Renal pelvis (tissue), 12 donors: ENCODE measurements around the gene SGK2. TPM values are rescaled to one million over a fixed set of nuclear protein-coding genes. Genes with fewer than 3 reads are reported as not detected.

ENCODE experiments used
- DNase-seq: peaks from one replicate; pipeline ENCODE4 v3.0.0-alpha.2; 2013
- long read RNA-seq, 16 experiments: transcript quantifications; one replicate each; lab custom pipeline, GENCODE V29; 2026
- polyA plus RNA-seq, 3 donors: library from polyadenylated mRNA; unstranded; fragments of 120-200 nt; gene quantifications; one replicate each; pipeline ENCODE4 v1.2.1, GENCODE V29; 2013; ENCODE audit not compliant: insufficient read length in 3 of 3

The SGK2 gene
- 10 to 100 TPM; 38.4 to 80.6 (median 66.7) TPM for polyA plus RNA-seq
- long read RNA-seq, donor 1, transcript SGK2-203 (13 exons, 1,911 nt): major isoform, 5 of 6 reads
- long read RNA-seq, donor 1, partial matches to known transcripts: 0 of 6 reads
- long read RNA-seq, donor 1, other reads (novel, unspliced or antisense): 0 of 6 reads
- long read RNA-seq, donor 2, partial matches to known transcripts: 0 of 3 reads
- long read RNA-seq, donor 2, other reads (novel, unspliced or antisense): 0 of 3 reads
- long read RNA-seq, donor 3, partial matches to known transcripts: 0 of 4 reads
- long read RNA-seq, donor 3, other reads (novel, unspliced or antisense): 0 of 4 reads
- long read RNA-seq, donor 4, partial matches to known transcripts: 0 of 7 reads
- long read RNA-seq, donor 4, other reads (novel, unspliced or antisense): 0 of 7 reads
- long read RNA-seq, donor 5, partial matches to known transcripts: 0 of 3 reads
- long read RNA-seq, donor 5, other reads (novel, unspliced or antisense): 0 of 3 reads
- long read RNA-seq, donor 6, partial matches to known transcripts: 5 of 11 reads
- long read RNA-seq, donor 6, other reads (novel, unspliced or antisense): 0 of 11 reads
- long read RNA-seq, donor 7, partial matches to known transcripts: 13 of 16 reads
- long read RNA-seq, donor 7, other reads (novel, unspliced or antisense): 0 of 16 reads
- long read RNA-seq, donor 8: 0 reads
- long read RNA-seq, donor 9, transcript SGK2-203 (13 exons, 1,911 nt): major isoform, 5 of 6 reads
- long read RNA-seq, donor 9, partial matches to known transcripts: 0 of 6 reads
- long read RNA-seq, donor 9, other reads (novel, unspliced or antisense): 0 of 6 reads
- long read RNA-seq, donor 10, partial matches to known transcripts: 18 of 20 reads
- long read RNA-seq, donor 10, other reads (novel, unspliced or antisense): 0 of 20 reads
- long read RNA-seq, donor 11, partial matches to known transcripts: 0 of 5 reads
- long read RNA-seq, donor 11, other reads (novel, unspliced or antisense): 0 of 5 reads
- long read RNA-seq, donor 12, transcript SGK2-203 (13 exons, 1,911 nt): major isoform, 12 of 14 reads
- long read RNA-seq, donor 12, partial matches to known transcripts: 0 of 14 reads
- long read RNA-seq, donor 12, other reads (novel, unspliced or antisense): 0 of 14 reads
- long read RNA-seq, donor 13, partial matches to known transcripts: 0 of 5 reads
- long read RNA-seq, donor 13, other reads (novel, unspliced or antisense): 0 of 5 reads
- long read RNA-seq, donor 14, transcript SGK2-203 (13 exons, 1,911 nt): major isoform, 10 of 13 reads
- long read RNA-seq, donor 14, partial matches to known transcripts: 0 of 13 reads
- long read RNA-seq, donor 14, other reads (novel, unspliced or antisense): 0 of 13 reads
- long read RNA-seq, donor 15, transcript SGK2-203 (13 exons, 1,911 nt): major isoform, 5 of 23 reads
- long read RNA-seq, donor 15, partial matches to known transcripts: 16 of 23 reads
- long read RNA-seq, donor 15, other reads (novel, unspliced or antisense): 0 of 23 reads
- long read RNA-seq, donor 16, partial matches to known transcripts: 0 of 4 reads
- long read RNA-seq, donor 16, other reads (novel, unspliced or antisense): 0 of 4 reads

DNA sequence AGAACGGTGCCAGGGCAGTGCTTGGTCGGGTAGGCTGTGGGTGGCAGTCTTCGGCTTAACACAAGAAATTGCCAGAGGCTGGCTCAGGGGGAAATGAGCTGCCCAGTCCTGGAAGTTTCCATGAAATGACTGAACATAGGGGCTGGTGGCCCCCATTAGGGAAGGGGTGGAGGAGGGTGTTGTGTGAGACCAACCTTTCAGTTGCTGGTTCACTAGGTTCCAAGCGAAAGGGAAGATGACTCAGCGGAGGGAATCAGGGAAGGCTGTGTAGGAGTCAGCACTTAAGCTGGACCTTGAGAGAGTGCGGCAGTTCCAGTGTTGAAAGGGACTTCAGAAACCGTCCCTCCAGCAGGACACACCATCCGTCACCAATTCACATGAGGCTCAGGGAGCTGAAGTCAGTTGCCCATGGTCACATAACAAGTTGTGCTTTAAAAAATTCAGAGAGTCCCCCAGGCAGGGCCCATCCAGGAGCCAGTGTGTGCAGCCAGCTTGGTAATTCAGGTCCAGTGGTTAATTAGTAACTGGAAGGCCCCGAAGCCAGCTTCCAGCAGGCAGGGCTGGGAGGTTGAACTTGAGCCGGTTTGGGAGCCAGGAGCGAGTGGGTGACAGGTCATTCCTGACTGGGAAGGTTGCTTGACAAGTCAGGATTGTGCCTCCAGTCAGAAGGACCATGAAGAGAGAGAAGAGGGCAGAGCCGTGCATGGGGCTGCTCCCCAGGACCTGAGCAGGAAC lies at the start of gene SGK2:
Gene SGK2, plus strand, starts transcription at position 616 of the 735 bp plus-strand sequence. CDS start 7,469 bp downstream, outside the sequence.
- DNase-seq: peak; percentile 83

DNA sequence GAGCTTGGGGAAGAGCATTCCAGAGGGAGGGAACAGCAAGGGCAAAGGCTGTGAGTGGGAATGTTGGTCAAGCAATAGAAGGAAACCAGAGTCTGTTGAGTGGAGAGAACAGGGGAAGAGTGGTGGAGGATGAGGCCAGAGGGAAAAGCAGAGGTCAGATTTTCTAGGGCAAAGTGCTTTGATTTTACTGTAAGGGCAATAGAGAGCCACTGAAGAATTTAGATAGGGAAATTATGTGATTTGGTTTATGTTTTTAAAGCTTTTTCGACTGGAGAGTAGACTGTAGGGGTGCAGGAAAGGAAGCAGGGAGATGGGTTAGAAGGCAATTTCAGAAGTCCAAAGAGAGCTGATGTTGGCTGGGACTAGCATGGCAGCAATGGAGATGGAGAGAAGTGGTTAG lies 46.9 kb upstream of the SGK2 start:
- no peak for DNase-seq

DNA sequence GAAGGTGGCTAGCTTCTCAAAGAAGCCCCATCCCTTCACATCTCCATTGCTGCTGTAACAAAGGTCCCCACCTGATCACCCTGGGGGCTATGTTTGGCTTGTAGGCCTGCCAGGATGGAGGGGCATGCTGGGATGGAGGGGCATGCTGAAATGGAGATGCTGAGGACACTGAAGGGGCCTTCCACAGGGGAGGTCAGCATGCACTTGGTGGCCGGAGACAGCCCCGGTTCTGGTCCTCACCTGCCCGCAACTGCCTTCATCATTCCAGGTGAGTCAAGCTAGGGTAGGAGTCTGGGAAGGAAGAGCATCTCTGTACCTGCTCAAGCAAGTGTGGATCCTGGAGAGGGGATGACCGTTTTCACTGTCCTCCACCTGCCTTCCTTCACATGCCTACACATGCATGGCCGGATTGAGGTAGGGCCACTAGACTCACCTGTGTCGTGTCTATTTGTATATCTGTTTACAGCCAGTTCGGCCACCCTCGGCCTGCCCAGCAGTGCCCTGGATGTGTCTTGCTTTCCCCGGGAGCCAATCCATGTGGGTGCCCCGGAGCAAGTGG lies 45.4 kb upstream of the SGK2 start:
- no peak for DNase-seq

DNA sequence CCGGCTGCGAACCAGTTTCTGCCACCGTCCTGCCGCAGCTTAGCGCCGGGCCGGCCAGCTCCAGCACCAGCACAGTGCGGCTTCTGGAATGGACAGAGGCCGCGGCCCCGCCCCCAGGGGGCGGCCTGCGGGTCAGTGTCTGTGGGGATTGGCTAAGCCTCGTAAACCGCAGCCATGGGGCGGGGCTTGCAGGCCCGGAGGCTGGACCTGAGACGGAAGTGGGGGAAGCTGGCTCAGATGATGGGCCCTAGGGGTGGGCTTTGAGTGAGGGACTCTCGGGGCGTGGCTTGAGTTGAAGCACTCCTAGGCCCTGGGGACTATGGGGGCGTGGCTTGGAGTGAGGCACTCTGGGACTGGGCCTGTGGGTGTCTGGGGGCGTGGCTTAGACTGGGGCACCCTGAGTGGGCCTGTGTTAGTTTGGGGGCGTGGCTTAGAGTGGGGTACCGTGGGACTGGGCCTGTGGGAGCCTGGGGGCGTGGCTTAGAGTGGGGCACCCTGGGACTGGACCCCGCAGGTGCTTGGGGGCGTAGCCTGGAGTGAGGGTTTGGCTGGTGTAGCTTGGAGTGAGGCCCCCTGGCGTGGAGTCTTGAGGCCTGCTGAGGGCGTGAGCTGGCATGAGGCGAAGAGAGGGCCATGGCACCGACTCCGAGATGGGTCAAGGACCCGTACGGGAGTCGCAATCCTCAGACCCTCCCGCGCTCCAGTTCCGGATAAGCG lies 44.7 kb upstream of the SGK2 start:
- DNase-seq: peak; percentile 99

DNA sequence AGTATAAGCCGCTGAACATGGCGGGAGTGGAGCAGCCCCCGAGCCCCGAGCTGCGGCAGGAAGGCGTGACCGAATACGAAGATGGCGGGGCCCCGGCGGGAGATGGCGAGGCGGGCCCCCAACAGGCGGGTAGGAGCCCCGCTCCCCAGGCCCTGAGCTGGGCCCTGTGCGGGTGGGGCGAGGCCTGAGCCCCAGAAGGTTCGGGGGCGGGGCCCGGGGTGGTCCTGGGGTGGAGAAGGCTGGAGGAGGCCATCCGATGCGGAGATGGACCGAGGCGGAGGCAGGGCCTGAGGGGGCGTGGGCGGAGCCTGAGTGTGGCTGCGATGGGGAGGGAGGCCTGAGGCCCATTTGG lies 44.2 kb upstream of the SGK2 start:
- DNase-seq: no peak

DNA sequence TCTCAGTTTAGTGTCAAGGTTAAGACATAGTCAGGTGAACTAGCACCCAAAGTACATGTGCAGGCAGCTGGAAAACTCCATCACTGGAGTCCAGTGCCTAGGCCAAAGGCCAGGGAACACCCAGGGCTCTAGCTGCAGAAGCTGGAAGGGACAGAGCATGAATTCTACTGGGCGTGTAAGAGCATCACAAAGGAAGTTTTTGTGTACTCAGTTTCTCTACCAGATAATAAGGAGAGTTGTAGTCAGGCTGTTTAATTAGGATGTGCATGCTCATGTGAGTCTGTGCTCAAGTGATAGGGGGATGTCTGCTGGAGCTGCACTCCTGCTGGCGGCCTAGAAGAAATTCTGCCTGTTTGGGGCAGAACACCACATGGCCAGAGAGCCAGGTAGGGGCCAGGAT lies 43.2 kb upstream of the SGK2 start:
- DNase-seq: no peak

DNA sequence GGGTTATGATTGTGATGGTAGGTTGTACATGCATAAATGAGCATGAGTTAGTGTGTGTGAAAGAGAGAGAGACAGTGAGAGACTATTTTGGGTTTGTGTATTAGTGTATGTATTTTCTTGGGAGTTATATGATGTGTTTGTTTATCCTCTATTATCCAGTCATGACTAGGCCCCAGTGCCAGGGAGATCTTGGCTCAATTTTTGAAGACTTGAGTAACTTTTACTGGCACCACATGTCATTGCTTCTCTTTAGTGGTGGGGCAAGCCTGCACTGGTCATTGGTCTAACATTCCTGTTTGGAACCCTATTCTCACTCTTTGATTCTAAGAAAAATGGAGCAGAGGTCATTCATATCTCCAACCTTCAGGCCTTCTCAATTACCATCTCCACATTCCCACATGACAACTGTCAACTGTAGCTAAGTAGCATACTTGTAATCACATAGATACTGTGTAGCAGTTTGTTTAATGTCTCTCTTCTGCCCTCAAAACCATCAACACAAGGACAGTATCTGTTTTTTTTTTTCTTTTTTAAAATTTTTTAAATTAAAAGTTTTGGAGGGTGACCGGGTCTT lies 42.5 kb upstream of the SGK2 start:
- no peak for DNase-seq

DNA sequence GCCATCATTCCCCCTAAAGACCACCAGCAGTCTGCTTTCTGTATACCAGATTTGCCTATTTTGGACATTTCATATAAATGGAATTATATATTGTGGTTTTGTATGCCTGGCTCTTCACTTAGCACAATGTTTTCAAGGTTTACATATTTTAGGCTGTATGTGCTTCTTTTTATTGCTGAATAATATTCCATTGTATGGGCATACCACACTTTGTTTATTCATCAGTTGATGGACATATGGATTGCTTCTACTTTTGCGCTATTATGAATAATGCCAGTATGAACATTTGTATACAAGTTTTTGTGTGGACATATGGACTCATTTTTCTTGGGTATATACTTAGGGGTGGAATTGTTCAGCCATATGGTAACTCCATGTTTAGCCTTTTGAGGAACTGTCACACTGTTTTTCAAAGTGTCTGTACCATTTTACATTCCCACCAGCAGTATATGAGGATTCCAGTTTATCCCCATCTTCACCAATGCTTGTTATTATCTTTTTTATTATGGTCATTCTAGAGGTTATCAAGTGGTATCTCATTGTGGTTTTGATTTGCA lies 38.7 kb upstream of the SGK2 start:
- no peak for DNase-seq

DNA sequence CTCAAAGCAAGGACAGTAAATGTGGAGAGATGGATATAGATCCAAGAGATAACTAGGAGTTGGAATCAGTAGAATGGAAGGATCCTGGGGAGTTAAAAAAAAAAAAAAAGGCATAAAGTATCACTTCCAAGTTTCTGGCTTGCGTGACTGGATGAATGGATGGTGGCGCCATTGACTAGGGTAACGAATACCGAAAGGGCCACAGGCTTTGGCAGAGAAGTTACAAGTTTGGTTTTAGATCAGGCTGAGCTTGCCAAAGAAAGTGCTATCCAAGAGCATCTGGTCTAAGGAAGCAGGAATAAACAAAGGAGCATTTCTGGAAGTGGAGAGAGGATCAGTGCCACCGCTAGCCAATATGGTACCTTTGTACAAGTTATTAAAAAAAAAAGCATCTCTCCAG lies 33.8 kb upstream of the SGK2 start:
- no peak for DNase-seq

DNA sequence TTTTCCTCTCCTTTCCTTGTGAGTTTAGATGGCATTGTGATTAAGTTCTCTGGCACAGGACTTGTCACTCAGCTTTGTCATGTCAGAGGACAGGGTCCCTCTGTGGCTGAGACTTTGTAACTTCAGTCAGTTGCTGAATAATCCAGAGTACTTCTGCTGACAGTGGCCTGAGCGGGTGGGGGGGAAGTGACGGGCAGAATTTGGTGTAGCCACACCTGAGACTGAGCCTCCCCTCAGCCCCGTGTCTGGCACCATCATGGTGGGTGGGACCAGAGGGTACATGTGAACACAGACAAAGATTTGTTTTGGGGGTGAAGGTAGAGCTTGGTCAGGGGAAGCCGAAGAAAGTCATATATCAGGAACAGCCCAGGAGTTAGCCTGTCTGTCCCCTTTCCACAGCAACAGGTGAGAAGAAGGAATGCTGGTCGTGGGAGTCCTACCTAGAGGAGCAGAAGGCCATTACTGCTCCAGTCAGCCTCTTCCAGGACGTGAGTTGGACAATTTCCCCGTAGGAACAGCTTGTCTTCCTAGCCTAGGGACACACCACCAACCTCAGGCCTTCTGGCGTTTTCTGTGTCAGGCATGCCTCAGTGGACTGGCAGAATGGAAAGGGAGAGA lies 30.5 kb upstream of the SGK2 start:
- DNase-seq: no peak

DNA sequence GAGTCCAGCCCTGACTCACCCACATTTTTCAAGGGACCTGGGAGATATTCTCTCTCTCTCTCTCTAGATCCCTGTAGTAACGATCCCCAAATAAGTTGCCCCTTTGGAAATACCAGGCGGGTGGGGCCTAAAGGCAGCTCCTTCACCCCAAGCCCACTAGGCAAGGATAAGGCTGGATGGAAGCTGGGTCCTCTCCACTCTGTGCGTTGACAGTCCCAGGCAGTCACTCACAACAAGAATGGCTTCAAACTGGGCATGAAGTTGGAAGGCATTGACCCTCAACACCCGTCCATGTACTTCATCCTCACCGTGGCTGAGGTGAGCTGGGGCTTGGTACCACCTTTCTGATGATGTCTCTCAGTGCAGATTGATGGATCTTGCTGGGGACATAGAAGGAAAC lies 29.8 kb upstream of the SGK2 start:
- DNase-seq: no peak

DNA sequence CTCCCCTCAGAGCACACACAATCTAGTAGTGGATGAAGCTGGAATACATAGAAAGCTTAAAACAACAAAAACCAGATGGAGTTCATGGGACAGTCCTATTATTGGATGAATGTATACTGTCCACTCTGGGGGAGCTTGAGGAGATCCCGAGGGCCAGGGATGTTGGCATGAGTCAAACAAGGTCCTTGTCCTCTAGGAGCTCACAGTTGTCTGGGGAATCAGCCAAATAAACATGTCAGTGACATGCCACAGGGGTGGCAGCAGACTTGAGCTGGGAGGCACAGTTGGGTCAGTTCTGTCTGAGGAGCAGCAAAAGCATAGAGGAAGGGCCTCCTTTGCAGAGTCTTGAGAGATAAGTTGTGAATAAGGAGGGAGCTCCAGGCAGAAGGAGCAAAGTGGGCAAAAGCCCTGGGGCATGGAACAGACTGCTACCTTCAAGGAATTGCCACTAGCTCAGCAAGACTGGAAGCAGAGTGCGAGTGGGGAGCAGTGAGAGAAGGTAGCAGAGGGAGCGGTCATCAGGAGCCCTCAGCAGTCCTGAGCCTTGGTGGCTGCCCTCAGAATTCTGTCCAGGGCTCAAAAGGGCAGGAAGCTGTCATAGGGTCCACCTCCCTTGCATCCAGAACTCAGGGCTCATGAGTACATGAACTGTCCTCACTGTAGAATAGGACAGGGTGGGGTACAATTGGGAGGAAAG lies 29.2 kb upstream of the SGK2 start:
- DNase-seq: no peak

DNA sequence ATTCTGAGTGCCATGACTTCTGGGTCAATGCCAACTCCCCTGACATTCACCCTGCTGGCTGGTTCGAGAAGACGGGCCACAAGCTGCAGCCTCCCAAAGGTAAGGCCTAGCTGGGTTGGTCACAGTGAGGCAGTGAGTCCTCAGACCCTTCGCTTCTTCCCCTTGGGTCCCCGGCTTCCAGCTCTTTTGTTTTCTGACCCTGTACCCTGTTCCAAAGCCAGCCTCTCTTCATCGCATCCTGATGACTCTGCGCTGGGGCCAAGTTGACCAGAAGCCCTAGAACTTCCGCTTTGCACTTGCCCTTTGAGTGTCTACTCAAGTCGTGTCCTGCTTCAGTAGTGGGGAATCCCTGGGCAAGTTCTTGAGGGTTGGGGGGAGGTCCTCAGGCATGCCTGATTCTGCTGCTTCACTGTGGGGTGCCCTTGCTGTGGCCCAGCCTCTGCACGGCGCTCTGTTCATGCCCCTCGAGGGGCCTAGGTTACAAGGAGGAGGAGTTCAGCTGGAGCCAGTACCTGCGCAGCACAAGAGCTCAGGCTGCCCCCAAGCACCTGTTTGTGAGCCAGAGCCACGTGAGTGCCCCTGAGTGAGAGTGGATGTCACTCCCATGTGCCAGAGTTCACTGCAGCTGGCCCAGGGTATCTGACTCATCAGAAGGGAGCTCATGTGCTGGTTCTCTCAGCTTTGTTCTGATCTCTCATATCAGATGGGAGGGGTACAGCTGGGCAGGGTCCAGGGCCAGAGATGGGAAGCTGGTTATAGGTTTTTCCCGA lies 28.3 kb upstream of the SGK2 start:
- DNase-seq: no peak

DNA sequence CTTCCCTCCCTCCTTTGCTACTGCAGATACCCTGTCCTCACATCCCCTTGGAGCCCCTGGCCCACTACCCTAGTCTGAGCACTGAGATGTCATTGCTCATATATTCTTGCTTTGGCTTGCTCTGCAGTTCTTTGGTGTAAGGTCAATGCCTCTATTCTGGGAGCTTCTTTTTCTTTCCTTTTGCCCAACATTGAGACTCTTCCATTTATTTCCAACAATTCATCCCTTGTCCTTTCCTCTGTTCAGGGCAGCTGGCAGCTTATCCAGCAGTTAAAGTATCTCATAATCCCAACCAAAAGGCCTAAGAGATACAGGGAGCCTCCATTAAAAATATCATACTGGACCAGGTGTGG lies 27.8 kb upstream of the SGK2 start:
- no peak for DNase-seq

DNA sequence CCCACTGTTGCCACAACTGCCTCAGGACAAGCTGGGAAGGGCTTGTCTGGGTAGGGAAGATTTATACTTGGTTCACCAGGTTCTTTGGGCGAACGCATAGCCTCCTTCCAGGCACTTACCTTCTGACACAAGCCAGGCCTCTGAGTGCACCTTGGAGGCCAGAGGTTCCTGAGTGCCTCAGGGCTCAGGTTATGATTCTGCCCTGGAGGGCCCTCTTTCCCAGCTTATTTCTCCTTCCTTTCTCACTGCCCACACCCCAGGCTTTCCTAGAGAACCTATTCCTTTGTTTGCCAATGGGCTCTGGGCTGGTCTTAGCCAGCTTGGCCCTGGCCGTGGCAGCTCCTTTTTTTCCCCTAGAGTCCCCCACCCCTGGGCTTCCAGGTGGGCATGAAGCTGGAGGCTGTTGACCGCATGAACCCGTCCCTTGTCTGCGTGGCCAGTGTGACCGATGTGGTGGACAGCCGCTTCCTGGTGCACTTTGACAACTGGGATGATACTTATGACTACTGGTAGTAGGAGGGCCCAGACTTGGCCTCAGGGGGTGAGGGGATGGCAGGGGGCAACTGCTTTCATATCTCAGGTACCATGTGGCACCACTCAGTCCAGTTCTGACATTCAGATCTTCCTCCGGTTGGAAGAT lies 26.3 kb upstream of the SGK2 start:
- DNase-seq: no peak

DNA sequence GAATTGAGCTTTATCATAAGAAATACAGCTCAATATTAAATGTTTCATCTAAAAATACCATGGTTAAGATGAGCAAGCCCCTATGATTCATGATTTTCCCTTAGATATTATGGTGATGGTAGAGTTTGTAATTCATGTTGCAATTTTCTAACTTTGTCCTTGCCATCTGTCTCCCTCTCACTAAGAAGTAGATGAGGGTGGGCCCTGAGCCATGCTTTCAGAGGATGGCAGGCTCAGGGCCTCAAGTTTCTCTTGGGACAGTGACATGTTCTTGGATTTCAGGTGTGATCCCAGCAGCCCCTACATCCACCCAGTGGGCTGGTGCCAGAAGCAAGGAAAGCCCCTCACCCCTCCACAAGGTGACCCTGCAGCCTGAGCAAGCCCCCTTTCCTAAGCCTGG lies 25.8 kb upstream of the SGK2 start:
- no peak for DNase-seq

DNA sequence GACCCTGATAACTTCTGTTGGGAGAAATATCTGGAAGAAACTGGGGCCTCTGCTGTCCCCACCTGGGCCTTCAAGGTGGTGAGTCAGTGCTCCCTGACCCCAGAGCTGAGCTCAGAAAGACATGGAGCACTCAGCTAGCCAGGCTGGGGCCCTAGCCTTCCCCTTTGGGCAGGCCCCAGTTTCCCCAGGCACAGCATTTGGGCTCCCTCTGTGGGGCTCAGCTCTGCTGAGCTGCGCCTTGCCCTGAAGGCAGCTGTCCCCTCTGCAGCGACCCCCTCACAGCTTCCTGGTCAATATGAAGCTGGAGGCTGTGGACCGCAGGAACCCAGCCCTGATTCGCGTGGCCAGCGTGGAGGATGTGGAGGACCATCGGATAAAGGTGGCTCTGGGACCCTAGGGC lies 24.8 kb upstream of the SGK2 start:
- DNase-seq: no peak
